22Rv1 (cell line): ENCODE measurements around the gene MAN1C1.
A peak's percentile ranks its signal among the peaks of the same experiment; 100 is the strongest.

ENCODE experiments used
- H3K27ac ChIP-seq: fragments of 450-650 bp; 2 replicates; pipeline ENCODE4 v1.5.1; 2017
- CTCF ChIP-seq: fragments of 450-650 bp; IDR thresholded peaks from 2 replicates; pipeline ENCODE4 v1.5.1; 2017; ENCODE audit warnings: mild to moderate bottlenecking
- ZFX ChIP-seq: fragments of 450-650 bp; IDR thresholded peaks from 2 replicates; pipeline ENCODE4 v1.6.1; 2017; ENCODE audit warnings: antibody characterized with exemption, borderline replicate concordance

Gene MAN1C1

GRCh38 chr1:25832336-25833037 lies 215.9 kb downstream of the MAN1C1 start:
- H3K27ac ChIP-seq = 0 out of 2 replicates have a peak overlapping the region, but pooled peaks have one; percentile 3
- no peak for TF ChIP-seq ZFX
- no peak for TF ChIP-seq CTCF

- TF ChIP-seq CTCF (no peak), ZFX (no peak)
- no peak overlapping the region for H3K27ac ChIP-seq
Measured at GRCh38 chr1:25833158-25833557, 216.6 kb downstream of the MAN1C1 start.
